Measurements from ENCODE around the gene RNF213.
"Not testable (repeated sequence)": the region's sequence is repeated elsewhere in the genome, so short reads cannot be mapped to it uniquely, and the experiment has no call there.

The RNF213 gene

GRCh38 chr17:80297996-80298560 lies 37.4 kb downstream of the RNF213 start:
- DNase-seq, result no peak

- not testable (repeated sequence) for DNase-seq
These were observed 38.9 kb downstream of the RNF213 start for GRCh38 chr17:80299350-80300100.

- DNase-seq, result not testable (repeated sequence)
These were observed 40.1 kb downstream of the RNF213 start for GRCh38 chr17:80300756-80301155.

- peak; percentile 27 for DNase-seq
These were observed 43.2 kb downstream of the RNF213 start for GRCh38 chr17:80303824-80304223.

GRCh38 chr17:80307994-80308691 lies 47.5 kb downstream of the RNF213 start:
- no peak for DNase-seq

- DNase-seq, result no peak
These were observed 48.3 kb downstream of the RNF213 start for GRCh38 chr17:80308692-80309517.

GRCh38 chr17:80311216-80311827 lies 50.7 kb downstream of the RNF213 start:
- DNase-seq, result no peak

- DNase-seq, result no peak
These were observed 52.0 kb downstream of the RNF213 start for GRCh38 chr17:80312621-80313135.

- no peak for DNase-seq
These were observed 52.6 kb downstream of the RNF213 start for GRCh38 chr17:80313160-80313829.

GRCh38 chr17:80313946-80314345 lies 53.3 kb downstream of the RNF213 start:
- DNase-seq, result not testable (repeated sequence)

- no peak for DNase-seq
These were observed 55.0 kb downstream of the RNF213 start for GRCh38 chr17:80315517-80316182.

- no peak for DNase-seq
These were observed 55.8 kb downstream of the RNF213 start for GRCh38 chr17:80316431-80316830.

GRCh38 chr17:80316927-80317705 lies 56.5 kb downstream of the RNF213 start:
- DNase-seq, result no peak

GRCh38 chr17:80317706-80317980 lies 57.0 kb downstream of the RNF213 start:
- no peak for DNase-seq

GRCh38 chr17:80318166-80318565 lies 57.5 kb downstream of the RNF213 start:
- no peak for DNase-seq

- DNase-seq, result no peak
These were observed 58.8 kb downstream of the RNF213 start for GRCh38 chr17:80319262-80319998.

- DNase-seq, result no peak
These were observed 59.3 kb downstream of the RNF213 start for GRCh38 chr17:80319999-80320344.

- no peak for DNase-seq
These were observed 59.8 kb downstream of the RNF213 start for GRCh38 chr17:80320496-80320895.

- DNase-seq, result no peak
These were observed 62.2 kb downstream of the RNF213 start for GRCh38 chr17:80322864-80323263.

- DNase-seq, result peak; percentile 10
These were observed 63.3 kb downstream of the RNF213 start for GRCh38 chr17:80323982-80324381.
